ENCODE measurements around the gene SLC41A2. TPM values are rescaled to one million over a fixed set of nuclear protein-coding genes. Genes with fewer than 3 reads are reported as not detected.

The SLC41A2 gene
- total RNA-seq, 1 donor from 2014 or later: 4.6 TPM

DNA sequence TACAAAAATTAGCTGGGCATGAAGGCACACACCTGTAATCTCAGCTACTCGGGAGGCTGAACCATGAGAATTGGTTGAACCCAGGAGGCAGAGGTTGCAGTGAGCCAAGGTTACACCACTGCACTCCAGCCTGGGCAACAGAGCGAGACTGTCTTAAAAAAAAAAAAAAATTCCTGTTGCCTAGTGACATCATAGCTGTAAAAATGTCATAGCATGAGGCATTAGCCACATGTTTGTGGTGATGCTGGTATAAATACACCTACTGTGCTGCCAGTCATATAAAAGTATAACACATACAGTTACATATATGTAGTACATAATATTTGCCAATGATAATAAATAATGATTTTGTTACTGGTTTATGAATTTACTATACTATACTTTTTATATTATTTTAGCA is 22.2 kb downstream of the SLC41A2 start:
- intact Hi-C loops (cut with micrococcal nuclease): no loop called here
- H3K27ac ChIP-seq (replicated peaks): no peak overlapping the region
- no peaks in the 10 kb centered on the region for H3K36me3 ChIP-seq
- TF ChIP-seq, protein P1, sequence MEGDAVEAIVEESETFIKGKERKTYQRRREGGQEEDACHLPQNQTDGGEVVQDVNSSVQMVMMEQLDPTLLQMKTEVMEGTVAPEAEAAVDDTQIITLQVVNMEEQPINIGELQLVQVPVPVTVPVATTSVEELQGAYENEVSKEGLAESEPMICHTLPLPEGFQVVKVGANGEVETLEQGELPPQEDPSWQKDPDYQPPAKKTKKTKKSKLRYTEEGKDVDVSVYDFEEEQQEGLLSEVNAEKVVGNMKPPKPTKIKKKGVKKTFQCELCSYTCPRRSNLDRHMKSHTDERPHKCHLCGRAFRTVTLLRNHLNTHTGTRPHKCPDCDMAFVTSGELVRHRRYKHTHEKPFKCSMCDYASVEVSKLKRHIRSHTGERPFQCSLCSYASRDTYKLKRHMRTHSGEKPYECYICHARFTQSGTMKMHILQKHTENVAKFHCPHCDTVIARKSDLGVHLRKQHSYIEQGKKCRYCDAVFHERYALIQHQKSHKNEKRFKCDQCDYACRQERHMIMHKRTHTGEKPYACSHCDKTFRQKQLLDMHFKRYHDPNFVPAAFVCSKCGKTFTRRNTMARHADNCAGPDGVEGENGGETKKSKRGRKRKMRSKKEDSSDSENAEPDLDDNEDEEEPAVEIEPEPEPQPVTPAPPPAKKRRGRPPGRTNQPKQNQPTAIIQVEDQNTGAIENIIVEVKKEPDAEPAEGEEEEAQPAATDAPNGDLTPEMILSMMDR (IDR thresholded peaks at IDR 0.05; ENCODE audit: borderline replicate concordance): no peak
- no peaks in the 10 kb centered on the region for H3K4me1 ChIP-seq
- no peaks in the 10 kb centered on the region for H3K27me3 ChIP-seq (ENCODE audit: low read depth)
- H3K4me3 ChIP-seq: no peak overlapping the region
- DNase-seq: no peak
- no peaks in the 10 kb centered on the region for H3K9me3 ChIP-seq (replicated peaks)

DNA sequence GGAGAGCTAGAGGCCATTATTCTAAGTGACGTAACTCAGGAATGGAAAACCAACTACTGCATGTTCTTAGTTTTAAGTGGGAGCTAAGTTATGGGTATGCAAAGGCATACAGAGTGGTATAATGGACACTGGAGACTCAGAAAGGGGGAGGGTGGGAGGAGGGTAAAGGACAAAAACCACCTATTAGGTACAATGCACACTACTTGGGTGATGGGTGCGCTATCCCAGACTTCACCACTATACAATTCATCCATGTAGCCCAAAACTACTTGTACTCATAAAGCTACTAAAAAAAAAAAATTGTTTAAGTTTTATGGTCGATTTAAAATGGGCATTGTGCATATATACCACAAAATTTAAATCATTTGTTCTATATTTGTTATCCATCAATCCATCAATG is 24.3 kb downstream of the SLC41A2 start:
- intact Hi-C loops (cut with micrococcal nuclease): no loop called here
- H3K36me3 ChIP-seq: no peaks in the 10 kb centered on the region
- H3K9me3 ChIP-seq (replicated peaks): no peaks in the 10 kb centered on the region
- H3K27ac ChIP-seq (replicated peaks): no peak overlapping the region
- TF ChIP-seq, protein P1 (IDR thresholded peaks at IDR 0.05; ENCODE audit: borderline replicate concordance): no peak
- H3K4me3 ChIP-seq: no peak overlapping the region
- H3K4me1 ChIP-seq: no peaks in the 10 kb centered on the region
- no peaks in the 10 kb centered on the region for H3K27me3 ChIP-seq (ENCODE audit: low read depth)
- no peak for DNase-seq

DNA sequence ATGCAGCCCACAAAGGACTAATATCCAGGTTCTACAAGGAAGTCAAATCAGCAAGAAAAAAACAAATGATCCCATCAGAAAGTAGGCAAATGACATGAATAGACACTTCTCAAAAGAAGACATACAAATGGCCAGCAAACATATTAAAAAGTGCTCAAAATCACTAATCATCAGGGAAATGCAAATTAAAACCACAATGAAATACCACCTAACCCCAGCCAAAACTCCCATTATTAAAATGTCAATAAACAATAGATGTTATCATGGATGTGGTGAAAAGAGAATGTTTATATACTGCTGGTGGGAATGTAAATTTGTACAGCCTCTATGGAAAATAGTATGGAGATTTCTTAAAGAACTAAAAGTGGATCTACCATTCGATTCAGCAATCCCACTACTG is 25.0 kb downstream of the SLC41A2 start:
- H3K36me3 ChIP-seq: no peaks in the 10 kb centered on the region
- no peak for DNase-seq
- H3K9me3 ChIP-seq (replicated peaks): no peaks in the 10 kb centered on the region
- no peak overlapping the region for H3K27ac ChIP-seq (replicated peaks)
- TF ChIP-seq, protein P1 (IDR thresholded peaks at IDR 0.05; ENCODE audit: borderline replicate concordance): no peak
- H3K4me1 ChIP-seq: no peaks in the 10 kb centered on the region
- no peaks in the 10 kb centered on the region for H3K27me3 ChIP-seq (ENCODE audit: low read depth)
- intact Hi-C loops (cut with micrococcal nuclease): no loop called here
- H3K4me3 ChIP-seq: no peak overlapping the region

DNA sequence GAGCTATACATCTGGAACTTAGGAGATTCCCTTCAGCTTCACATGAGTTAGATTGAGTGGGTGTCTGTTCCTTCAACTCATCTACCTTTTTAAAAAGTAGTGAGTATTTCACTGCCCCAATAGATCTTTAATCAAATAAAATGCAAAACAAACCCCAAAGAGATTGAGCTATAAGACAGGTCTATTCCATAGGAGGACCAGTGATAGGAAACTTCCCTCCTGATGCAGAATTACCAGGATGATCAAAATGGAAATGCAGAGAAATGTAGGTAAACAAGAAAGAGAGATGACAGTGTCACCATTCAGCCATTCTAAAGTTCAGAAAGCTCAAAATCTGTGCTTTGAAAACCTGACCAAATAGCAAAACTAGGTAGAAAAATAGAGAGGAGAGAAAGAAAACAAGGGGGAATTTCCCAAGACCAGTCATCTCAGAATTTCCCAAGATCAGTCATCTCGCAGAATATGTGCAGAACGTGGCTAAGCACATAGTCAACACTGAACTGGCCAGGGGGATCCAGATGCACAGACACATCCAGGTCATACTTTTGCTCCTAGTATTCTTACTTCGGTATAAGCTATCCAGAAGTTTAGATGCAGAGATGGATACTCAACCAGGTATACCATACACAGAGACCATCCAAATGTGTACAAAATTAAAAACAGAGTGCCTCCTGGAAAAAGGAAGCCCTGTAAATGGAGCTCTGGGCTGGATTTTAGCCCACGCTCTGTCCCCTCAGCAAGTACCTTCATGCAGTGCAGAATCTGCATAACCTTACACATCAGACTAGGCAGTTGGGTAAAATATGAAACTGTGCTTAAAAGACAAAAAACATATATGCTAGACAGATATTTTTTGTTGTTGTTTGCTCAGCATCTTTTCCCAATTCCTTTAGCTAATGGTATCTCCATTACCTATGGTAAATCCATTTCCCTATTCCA is 27.4 kb downstream of the SLC41A2 start:
- no peaks in the 10 kb centered on the region for H3K27me3 ChIP-seq (ENCODE audit: low read depth)
- no peak overlapping the region for H3K27ac ChIP-seq (replicated peaks)
- H3K36me3 ChIP-seq: no peaks in the 10 kb centered on the region
- intact Hi-C loops (cut with micrococcal nuclease): no loop called here
- H3K9me3 ChIP-seq (replicated peaks): no peaks in the 10 kb centered on the region
- no peak for DNase-seq
- TF ChIP-seq, protein P1 (IDR thresholded peaks at IDR 0.05; ENCODE audit: borderline replicate concordance): no peak
- H3K4me1 ChIP-seq: no peaks in the 10 kb centered on the region
- H3K4me3 ChIP-seq: no peak overlapping the region

DNA sequence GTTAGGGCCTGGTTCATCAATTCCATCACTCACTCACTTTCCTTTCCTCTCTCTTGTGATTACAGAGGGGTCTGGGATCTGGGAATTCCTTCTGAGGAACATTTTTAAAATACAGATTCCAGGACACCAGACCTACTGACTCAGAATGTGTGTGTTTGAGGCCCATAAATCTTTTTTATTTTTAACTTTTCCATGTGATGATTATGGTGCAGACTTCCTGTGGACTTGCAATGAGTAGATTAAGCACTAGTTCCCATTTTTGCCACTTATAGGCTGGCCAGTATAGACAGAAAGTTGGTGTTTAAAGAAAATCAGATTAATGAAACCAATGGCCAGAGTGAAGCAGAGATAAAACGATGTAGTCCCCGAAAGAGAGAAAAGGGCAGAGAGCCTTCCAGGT is 28.1 kb downstream of the SLC41A2 start:
- intact Hi-C loops (cut with micrococcal nuclease): no loop called here
- Histone ChIP-seq H3K27me3 (ENCODE audit: low read depth) (no peaks in the 10 kb centered on the region), H3K4me3 (no peak overlapping the region), H3K4me1 (no peaks in the 10 kb centered on the region), H3K27ac (replicated peaks) (no peak overlapping the region), H3K36me3 (no peaks in the 10 kb centered on the region), H3K9me3 (replicated peaks) (no peaks in the 10 kb centered on the region)
- TF ChIP-seq, protein P1 (IDR thresholded peaks at IDR 0.05; ENCODE audit: borderline replicate concordance): no peak
- no peak for DNase-seq
